OCI-M2 (cell line): ENCODE data around the gene SESN2.
A peak's percentile ranks its signal among the peaks of the same experiment; 100 is the strongest.

Experiments used
- DNase-seq: peaks from one replicate; lab custom pipeline; 2025; ENCODE audit not compliant: unreplicated experiment; lab: John Stamatoyannopoulos, UW

The SESN2 gene

DNA sequence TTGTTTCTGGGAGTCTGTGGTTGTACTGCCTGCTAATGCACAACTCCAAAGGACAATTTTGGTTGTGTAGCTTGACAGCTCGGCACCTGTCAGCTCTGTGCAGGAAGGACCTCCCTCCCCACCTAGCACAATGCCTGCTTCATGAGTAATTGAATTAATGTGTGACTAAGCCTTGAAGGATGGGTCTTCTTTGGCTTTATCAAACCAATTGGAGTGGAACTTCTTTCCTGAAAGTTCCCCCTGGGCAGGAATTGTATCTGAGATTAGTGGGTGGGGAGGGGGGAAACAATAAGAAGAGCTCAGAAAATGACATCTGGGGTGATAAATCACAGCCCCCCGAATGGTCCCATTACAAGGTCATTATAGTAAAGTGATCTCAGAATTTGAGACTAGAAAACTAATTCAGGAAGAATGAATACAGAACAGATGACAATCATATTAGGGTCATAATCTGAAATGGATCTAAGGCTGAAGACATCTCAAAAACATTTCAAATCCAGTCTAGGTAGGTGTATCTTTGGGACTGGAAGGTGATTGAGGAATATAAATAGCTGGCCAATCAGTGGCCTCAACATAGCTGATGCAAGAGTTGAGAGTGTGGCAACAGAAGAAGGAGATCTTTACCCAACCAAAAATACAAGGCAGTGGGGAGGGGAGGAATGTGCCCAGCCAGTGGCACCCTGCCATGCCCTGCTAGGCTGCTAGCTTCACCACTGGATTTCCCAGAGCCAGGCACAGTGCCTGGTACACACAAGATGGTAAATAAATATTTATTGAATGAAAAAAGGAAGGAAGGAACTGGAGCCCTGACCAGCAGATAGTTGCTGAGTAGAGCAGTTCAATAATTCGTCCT, 10.1 kb upstream of the SESN2 start:
- DNase-seq = no peak

- no peak for DNase-seq
Observed at GRCh38 chr1:28249866-28250295, 9.4 kb upstream of the SESN2 start.

- DNase-seq = no peak
Observed at GRCh38 chr1:28256197-28256827, 3.0 kb upstream of the SESN2 start.

DNA sequence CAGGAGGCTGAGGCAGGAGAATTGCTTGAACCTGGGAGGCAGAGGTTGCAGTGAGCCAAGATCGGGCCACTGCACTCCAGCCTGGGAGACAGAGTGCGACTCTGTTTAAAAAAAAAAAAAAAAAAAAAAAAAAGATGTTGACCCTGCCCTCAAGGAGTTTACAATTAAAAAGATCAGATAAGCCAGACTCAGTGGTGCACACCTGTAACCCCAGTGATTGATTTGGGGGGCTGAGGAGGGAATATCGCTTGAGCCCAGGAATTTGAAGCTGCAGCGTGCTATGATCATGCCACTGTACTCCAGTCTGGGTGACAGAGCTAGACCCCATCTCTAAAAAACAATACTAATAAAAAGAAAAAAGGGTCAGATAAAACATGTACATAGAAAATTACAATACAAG, 1.6 kb upstream of the SESN2 start:
- DNase-seq = no peak

- DNase-seq = no peak
Observed at GRCh38 chr1:28258628-28259251, 578 bp upstream of the SESN2 start.

- no peak for DNase-seq
Observed at GRCh38 chr1:28259934-28260802, 850 bp downstream of the SESN2 start.

DNA sequence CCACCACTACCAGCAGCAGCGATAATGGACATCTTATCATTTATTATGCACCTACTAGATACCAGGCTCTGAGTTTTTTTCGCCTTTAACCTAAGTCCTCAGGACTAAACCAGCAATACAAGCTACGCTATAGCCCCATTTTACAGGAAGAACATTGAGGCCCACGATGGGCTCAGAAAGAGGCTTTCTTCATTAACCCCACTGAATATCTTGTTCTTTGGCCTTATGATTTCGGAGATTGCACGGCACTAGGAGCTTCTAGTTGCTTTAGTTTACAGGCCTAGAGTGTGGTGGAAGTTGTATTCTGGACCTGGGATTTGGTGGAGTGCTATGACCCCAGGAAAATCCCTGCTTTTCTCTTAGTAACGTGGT, 1.5 kb downstream of the SESN2 start:
- no peak for DNase-seq

DNA sequence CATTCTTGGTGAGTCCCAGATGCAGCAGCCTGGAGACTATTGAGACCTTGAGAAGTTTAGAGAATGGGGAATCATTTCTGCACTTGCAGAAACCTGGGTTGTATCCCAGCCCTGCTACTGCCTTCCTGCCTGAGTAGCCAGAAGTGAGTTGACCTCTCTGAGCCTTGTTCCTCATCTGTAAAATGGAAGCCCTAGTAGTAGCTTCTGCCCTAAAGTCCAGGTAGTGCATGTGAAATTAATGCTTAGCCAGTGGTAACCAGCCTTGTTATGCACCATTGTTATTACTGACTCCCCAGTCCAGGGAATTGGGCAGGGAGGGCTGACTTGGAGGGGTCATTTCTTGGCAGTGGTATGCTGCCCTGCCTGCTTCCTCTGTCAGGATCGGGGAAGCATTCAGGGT, 5.6 kb downstream of the SESN2 start:
- no peak for DNase-seq

- DNase-seq = no peak
Observed at GRCh38 chr1:28265577-28265976, 6.3 kb downstream of the SESN2 start.

DNA sequence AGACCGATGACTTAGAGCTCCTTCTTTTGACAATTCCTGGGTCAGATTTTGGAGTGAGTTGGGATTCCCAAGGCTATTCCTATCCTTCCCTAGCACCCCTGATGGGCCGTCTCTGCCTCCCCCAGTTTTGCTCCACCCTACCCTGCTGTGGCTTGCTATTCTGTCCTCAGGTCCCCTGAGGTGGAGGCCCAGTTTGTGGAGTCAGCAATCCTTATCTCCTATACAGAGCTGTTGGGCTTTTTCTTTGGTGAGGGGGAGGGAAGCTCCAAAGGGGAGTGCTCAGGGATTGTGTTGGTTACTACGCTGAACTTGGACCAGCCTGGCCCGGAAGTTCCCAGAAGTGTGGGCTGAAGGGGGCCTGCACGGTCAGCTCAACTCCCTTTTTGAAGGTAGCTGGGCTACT, 7.6 kb downstream of the SESN2 start:
- DNase-seq = no peak

- no peak for DNase-seq
Observed at GRCh38 chr1:28267633-28268032, 8.3 kb downstream of the SESN2 start.

- DNase-seq = no peak
Observed at GRCh38 chr1:28269529-28269928, 10.2 kb downstream of the SESN2 start.

- no peak for DNase-seq
Observed at GRCh38 chr1:28272215-28272852, 13.0 kb downstream of the SESN2 start.

GRCh38 chr1:28273216-28273860, 14.0 kb downstream of the SESN2 start:
- DNase-seq = no peak

DNA sequence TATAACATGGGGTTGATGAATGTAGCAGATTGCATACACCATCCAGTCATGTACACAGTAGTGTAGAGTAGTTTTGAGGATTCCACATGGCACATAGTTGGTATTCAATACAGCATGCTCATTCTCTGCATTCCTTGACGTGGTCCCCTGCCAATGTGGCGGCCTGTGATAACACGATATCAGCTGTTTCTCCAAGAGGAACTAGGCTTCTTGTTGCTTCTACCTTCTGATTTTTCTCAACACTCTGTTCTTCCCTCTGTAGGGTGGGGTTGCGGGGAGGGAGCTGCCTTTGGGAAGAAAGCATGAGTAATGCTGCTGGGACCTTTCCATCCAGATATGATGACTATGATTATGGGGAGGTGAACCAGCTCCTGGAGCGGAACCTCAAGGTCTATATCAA, 19.4 kb downstream of the SESN2 start:
- peak; percentile 63 for DNase-seq

- DNase-seq = no peak
Observed at GRCh38 chr1:28279721-28280120, 20.4 kb downstream of the SESN2 start.

- no peak for DNase-seq
Observed at GRCh38 chr1:28280501-28280900, 21.2 kb downstream of the SESN2 start.

GRCh38 chr1:28280977-28281381, 21.7 kb downstream of the SESN2 start:
- no peak for DNase-seq

DNA sequence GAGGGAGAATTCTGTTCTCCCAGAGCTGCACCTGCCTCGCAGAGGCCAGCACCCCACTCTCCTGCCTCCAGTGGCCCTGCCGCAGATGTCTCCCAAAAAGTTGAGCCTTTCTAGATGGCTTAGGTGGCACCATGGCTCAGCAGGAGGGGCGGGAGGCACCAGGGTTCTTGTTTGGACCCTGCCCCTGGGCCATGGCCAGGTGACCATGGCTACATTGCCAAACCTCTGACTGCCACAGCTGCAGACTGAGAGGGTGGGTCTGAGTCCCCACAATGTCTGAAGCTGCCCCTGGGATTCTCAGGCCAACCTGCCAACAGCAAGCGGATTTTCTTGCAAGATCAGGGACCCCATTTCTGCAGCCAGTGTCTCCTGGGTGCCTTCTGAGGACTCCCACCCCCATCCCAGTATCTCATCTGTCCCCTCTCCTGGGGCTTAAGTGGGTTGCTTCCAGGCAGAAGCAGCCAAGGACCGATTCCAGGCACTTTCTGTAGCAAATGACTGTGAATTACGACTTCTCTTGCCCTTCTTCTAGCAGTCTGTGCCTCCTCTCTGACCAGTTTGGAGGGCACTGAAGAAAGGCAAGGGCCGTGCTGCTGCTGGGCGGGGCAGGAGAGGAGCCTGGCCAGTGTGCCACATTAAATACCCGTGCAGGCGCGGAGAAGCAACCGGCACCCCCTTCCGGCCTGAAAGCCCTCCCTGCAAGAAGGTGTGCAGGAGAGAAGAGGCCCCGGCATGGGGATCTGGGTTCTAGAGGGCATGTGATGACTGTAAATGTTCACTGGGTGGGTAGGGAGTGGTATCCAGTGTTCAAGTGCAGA, 22.5 kb downstream of the SESN2 start:
- DNase-seq = no peak
